ENCODE results near the gene FOSB.

Gene FOSB

GRCh38 chr19:45477186-45477585 lies 9.4 kb downstream of the FOSB start:
- no peak for TF ChIP-seq CTCF (conservative IDR thresholded peaks at IDR 0.05; ENCODE audit: low read length)
- no peak for DNase-seq (ENCODE audit: low read depth)
- no peak overlapping the region for H3K4me3 ChIP-seq (ENCODE audit: low read length)

- TF ChIP-seq CTCF (conservative IDR thresholded peaks at IDR 0.05; ENCODE audit: low read length), result no peak
- DNase-seq (ENCODE audit: low read depth), result peak; percentile 4
- peak overlapping the region; percentile 58 for H3K4me3 ChIP-seq (ENCODE audit: low read length)
Measured at GRCh38 chr19:45477713-45478453, 10.1 kb downstream of the FOSB start.

GRCh38 chr19:45478454-45479238 lies 10.8 kb downstream of the FOSB start:
- H3K4me3 ChIP-seq (ENCODE audit: low read length), result peak overlapping the region; percentile 58
- peak; percentile 95 for DNase-seq (ENCODE audit: low read depth)
- peak; percentile 96 for TF ChIP-seq CTCF (conservative IDR thresholded peaks at IDR 0.05; ENCODE audit: low read length)

GRCh38 chr19:45483033-45483432 lies 15.2 kb downstream of the FOSB start:
- no peak for TF ChIP-seq CTCF (conservative IDR thresholded peaks at IDR 0.05; ENCODE audit: low read length)
- DNase-seq (ENCODE audit: low read depth), result no peak
- H3K4me3 ChIP-seq (ENCODE audit: low read length), result no peak overlapping the region

- no peak for TF ChIP-seq CTCF (conservative IDR thresholded peaks at IDR 0.05; ENCODE audit: low read length)
- peak; percentile 25 for DNase-seq (ENCODE audit: low read depth)
Measured at GRCh38 chr19:45484273-45484945, 16.6 kb downstream of the FOSB start.

GRCh38 chr19:45485305-45486077 lies 17.7 kb downstream of the FOSB start:
- DNase-seq (ENCODE audit: low read depth), result peak; percentile 93
- TF ChIP-seq CTCF (conservative IDR thresholded peaks at IDR 0.05; ENCODE audit: low read length), result peak; percentile 93
- H3K4me3 ChIP-seq (ENCODE audit: low read length), result peak overlapping the region; percentile 83

More at GRCh38 chr19:45484273-45484945, 16.6 kb downstream of the FOSB start:
- no peak overlapping the region for H3K4me3 ChIP-seq (ENCODE audit: low read length)

Measured in AG10803 (cell line).